ENCODE results near the gene RASAL3.

- TF ChIP-seq CTCF (IDR thresholded peaks at IDR 0.05; ENCODE audit: control extremely low read depth in 1 of 3, insufficient read depth in 1 of 3, low read depth in 1 of 3, low read length in 3 of 3), result no peak
- TF ChIP-seq POU5F1 (IDR thresholded peaks at IDR 0.05; ENCODE audit: low read depth, low read length), result no peak
- no peak for TF ChIP-seq ZNF274 (IDR thresholded peaks at IDR 0.05; ENCODE audit: borderline replicate concordance, extremely low read depth, low read length)
- no peak for TF ChIP-seq POLR2AphosphoS5 (IDR thresholded peaks at IDR 0.05; ENCODE audit: low read depth, low read length)
- no peak for TF ChIP-seq SP4 (IDR thresholded peaks at IDR 0.05; ENCODE audit: low read length)
- TF ChIP-seq EP300 (IDR thresholded peaks at IDR 0.05; ENCODE audit: borderline replicate concordance in 1 of 2, low read depth in 2 of 2, low read length in 2 of 2), result no peak
Observed at GRCh38 chr19:15433519-15434069, 30.8 kb downstream of the RASAL3 start.

Measured in H1 (cell line).